Femur (tissue), 1 donor: Measurements from ENCODE around the gene MVP.
A peak's percentile ranks its signal among the peaks of the same experiment; 100 is the strongest.
"Not testable (repeated sequence)": the region's sequence is repeated elsewhere in the genome, so short reads cannot be mapped to it uniquely, and the experiment has no call there.

ENCODE experiments used
- DNase-seq: peaks from one replicate; pipeline ENCODE4 v3.0.0-alpha.2; 2017

Gene MVP

DNA sequence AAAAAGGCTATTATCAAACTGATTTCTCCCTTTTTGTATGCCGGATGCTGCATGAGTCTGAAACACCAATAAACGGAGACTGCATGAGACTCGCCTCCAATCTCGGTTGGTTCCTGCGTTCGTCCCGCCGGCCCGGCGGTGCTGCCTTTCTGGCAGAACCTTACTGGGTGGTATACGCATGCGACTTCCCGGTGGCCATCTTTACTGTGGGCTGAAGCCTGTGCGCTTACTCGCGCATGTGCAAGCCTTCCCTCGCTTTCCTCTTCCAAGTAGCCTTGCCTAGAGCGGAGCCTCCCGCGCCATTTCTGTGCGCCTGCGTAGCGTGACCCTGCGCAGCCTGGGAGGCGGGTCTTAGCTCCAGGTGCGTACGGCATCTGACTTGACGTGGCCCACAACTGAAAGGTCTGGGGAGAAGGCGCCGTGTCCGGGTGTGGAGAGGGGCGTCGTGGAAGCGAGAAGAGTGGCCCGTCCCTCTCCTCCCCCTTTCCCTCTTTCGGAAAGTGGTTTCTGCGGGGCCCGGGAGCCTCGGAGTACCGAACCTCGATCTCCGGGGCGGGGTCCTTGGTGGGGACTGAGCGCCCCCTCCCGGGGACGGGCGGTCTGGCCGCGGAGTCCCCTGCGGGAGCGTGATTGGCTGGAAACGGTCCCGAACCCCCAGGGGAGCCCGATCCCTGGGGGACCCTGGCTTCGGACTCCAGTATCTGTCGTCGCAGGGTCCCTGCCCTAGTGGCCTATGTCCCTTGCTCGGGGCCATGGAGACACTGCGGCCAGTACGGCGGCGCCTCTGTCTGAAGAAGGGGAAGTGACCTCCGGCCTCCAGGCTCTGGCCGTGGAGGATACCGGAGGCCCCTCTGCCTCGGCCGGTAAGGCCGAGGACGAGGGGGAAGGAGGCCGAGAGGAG, 4.2 kb upstream of the MVP start, which contains the start of gene PAGR1:
PAGR1 (plus strand) TSS at position 360 of the 901 bp plus-strand sequence; CDS start at position 734, 374 bp downstream.
- DNase-seq = peak; percentile 99

DNA sequence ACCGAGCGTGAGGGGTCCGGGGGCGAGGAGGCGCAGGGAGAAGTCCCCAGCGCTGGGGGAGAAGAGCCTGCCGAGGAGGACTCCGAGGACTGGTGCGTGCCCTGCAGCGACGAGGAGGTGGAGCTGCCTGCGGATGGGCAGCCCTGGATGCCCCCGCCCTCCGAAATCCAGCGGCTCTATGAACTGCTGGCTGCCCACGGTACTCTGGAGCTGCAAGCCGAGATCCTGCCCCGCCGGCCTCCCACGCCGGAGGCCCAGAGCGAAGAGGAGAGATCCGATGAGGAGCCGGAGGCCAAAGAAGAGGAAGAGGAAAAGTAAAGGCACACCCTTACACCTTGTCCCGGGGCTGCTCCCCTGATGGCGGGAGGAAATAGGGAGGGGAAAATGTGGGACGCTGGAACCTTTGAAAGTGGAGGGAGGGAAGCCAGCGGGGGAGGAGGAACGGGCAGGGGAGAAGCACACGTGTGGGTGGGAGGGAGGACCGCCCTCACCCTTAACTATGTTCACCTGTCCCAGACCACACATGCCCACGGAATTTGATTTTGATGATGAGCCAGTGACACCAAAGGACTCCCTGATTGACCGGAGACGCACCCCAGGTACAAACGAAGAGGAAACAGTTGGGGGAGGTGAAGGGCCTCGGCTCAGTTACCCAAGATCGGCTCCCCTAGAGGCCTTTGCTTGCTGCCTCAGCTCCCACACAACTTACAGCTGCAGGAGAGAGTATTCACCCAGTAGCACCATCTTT, 3.4 kb upstream of the MVP start:
- peak; percentile 71 for DNase-seq

DNA sequence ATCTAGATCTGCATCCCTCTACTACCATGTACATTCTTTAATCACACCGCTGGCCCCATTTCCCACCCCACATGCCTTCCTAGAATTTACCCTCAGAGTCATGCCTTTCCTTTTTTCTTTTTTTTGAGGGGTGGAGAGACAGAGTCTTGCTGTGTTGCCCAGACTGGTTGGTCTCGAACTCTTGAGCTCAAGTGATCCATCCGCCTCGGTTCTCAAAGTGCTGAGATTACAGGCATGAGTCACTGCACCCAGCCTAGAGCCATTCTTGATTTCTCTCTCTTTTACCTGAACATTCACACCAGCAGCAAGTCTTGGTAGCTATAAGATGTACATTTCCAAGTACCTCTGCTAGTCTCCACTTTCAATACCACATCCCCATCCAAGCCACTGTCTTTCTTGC, 2.2 kb upstream of the MVP start:
- DNase-seq = no peak

DNA sequence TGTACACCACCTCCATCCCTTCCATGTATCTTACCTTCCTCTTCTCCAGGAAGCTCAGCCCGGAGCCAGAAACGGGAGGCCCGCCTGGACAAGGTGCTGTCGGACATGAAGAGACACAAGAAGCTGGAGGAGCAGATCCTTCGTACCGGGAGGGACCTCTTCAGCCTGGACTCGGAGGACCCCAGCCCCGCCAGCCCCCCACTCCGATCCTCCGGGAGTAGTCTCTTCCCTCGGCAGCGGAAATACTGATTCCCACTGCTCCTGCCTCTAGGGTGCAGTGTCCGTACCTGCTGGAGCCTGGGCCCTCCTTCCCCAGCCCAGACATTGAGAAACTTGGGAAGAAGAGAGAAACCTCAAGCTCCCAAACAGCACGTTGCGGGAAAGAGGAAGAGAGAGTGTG, 756 bp upstream of the MVP start:
- no peak for DNase-seq

DNA sequence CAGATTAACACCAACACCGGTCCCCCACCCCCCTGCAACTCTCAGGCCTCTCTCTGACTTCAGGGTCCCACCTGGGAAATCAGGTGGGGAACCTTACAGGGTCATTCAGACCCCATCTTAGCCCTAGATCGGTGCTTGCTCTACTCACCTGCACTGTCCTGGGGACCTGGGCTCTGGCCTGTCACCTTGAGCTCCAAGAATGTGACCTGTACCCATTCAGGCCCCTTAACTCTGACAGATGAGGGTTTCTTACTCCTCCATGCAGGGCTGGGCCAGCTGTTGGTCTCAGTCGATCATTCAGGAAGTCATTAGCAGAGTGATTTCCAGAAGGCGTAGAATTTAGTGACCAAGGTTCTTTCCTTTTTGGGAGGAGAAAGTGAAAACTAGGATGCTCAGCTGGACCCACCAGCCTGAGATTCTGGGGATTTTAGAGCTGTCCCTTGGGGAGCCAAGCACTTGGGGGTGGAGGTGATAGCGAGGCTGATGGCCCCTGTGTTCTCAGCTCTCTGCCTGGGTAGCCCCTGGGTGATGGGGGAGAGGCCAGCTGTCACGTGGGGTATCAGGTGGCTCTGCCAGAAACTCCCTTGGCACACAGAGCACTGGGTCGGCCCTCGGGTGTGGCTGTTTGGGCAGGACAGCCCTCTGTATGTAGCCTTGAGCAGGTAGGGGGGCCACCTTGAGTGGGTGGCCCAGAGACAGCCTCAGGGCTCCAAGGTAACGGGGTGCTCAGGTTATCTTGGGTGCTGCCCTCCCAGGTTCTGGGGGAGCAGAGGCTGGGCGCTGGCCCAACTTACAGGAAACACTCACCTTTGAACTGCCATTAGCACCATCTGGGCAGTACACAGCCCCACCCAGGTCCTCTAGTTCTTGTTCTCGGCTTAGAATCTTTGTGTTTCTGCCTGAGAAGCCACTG, 724 bp downstream of the MVP start:
- DNase-seq = no peak

DNA sequence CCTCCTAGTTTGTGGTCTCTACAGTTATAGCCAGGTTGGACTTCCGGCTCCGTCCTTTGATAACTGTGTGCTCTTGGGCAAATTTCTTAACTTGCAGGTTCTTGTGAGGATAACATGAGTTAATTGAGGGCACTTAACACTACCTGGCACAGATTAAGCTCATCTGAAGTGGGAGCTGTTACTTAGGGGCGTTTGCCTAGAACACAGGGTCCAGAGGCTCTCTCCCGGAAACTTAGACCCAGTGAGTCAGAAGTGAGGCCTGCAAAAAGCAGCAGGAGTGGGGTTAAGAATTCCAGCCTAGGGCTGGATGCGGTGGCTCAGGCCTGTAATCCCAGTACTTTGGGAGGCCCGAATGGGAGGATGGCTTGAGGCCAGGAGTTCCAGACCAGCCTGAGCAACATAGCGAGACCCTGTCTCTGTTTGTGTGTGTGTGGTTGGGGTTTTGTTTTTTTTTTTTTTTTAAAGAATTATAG, 1.4 kb downstream of the MVP start:
- no peak for DNase-seq

DNA sequence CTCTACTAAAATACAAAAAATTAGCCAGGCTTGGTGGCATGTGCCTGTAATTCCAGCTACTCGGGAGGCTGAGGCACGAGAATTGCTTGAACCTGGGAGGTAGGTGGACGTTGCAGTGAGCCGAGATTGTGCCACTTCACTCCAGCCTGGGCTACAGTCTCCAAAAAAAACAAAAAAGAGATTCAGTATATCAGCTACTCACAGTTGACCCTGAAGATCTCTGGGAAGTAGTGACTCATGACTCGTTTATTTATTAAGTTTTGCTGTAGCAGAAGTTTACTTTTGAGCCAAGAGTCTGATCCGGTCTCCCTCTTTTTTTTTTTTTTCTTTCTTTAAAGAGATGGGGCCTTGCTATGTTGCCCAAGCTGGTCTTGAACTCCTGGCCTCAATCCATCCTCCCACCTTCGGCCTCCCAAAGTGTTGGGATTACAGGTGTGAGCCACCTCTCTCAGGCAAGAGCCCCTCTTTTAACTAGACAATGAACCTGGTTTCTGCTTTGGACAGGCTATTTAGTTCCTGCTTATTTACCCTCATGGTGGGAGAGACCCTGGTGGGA, 4.4 kb downstream of the MVP start:
- DNase-seq = no peak

DNA sequence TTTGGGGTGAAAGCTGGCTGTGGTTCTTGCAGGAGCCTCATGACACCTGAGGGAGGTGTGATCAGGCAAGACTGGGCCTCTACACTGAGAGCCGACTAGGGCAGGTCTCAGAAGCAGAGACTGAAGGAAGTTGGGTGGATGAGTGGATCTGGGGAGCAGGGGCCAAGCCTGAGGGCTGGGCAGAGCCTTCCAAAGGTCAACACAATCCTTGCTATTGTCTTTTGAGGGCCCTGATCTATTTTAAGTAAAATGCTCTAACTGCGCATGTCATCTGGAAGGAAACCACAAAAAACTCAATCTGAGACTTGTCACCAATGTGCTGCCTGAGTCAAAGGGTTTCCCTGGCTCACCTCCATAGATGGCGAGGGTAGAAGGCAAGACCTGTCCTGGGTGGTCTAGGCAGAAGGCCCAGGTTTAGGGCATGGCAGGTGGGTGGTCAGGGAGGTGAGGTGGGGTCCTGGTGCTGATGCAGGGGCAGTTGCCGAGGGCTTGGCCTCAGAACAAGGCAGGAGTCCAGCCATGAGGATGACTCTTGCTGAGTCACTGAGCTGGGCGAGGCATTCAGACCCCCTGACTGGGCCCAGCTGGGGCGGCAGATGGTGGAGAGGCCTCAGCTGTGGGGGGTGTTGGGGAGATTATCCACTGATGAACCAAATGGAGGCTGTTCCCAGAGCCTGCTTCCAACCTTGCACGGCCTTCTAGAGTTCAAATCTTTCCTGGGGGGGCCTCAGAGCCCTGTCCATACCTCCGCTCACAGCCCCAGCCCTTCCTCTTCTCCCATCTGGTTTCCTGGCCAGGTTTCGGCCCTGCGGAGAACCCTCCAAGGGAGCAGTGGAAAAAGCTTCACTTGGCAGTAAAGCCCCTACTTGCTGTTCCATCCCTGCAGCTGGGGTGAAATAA, 5.1 kb downstream of the MVP start:
- DNase-seq = peak; percentile 59

DNA sequence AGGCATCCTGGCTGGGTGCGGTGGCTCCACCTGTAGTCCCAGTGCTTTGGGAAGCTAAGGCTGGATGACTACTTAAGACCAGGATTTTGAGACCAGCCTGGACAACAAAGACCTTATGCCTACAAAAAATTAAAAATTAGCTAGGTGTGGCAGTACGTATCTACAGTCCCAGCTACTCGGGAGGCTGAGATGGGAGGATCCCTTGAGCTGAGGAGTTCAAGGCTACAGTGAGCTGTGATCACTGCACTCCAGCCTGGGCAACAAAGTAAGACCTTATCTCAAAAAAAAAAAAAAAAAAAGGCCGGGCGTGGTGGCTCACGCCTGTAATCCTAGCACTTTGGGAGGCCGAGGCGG, 6.1 kb downstream of the MVP start:
- no peak for DNase-seq

DNA sequence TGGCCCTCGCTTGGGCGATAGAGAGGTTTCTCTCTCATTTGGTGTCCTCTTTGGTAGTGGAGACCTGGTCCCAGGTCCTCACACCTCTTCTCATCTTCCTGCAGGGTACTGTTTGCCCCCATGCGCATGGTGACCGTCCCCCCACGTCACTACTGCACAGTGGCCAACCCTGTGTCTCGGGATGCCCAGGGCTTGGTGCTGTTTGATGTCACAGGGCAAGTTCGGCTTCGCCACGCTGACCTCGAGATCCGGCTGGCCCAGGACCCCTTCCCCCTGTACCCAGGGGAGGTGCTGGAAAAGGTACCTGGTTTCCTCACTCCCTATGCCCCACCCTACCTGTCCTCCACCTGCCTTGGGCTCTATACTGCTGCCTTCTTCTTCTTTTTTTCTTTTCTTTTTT, 10.5 kb downstream of the MVP start:
- DNase-seq = no peak

DNA sequence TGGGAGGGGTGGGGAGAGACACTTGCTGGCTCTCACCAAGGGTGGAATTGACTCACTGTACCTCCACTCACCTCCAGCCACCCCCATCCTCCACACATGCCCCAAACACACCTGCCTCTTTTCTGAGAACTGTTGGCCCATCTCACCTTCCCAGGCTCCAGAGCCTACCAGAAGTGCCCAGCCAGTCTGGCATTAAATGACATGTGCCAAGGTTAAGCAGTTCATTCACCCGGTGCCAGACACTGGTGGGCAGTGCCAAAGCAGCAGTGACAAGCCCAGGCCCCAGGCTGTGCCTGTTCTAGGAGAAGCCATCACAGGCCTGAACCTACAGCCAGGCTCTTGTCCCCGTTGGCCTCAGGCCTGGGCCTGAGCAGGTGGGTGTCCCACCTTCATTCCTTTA, 11.2 kb downstream of the MVP start:
- DNase-seq = no peak

DNA sequence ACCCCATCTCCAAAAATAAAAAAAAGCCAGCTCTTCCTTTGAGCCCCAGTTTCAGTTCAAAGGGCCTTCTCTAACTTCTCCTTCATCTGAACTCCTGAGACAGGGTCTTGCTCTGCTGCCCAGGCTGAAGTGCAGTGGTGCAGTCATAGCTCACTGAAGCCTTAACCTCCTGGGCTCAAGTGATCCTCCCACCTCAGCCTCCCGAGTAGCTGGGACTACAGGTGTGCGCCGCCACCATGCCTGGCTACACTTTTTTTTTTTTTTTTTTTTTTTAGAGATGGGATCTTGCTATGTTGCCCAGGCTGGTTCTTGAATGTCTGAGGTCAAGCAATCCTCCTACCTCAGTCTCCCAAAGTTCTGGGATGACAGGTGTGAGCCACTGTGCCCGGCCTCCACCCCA, 13.0 kb downstream of the MVP start:
- DNase-seq = not testable (repeated sequence)

DNA sequence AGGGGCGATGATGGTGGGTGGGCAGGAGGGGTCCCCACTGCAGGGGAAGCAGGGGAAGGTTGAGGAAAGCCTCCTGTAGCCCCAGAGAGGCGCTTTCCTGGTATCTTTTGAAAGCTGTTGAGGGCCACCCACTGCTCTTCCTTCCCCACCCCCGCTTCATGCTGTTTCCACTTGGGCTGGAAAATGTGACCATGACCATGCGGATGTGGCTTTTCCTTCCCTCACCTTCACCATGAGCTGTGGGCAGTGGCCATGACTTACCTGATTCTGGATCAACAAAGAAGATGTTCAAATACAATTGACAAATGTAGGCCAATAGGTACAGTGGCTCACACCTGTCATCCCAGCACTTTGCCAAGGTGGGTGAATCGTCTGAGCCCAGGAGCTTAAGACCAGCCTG, 13.8 kb downstream of the MVP start:
- DNase-seq = no peak

DNA sequence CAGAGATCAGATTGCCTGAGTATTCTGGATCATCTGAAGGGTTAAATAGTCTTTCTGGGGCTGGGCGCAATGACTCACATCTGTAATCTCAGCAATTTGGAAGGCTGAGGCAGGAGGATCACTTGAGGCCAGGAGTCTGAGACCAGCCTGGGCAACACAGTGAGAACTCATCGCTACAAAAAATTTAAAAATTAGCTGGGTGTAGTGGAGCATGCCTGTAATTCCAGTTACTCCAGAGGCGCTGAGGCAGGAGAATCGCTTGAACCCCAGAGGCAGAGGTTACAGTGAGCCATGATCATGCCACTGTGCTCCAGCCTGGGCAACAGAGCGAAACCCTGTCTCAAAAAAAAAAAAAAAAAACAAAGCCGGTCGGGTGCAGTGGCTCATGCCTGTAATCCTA, 15.7 kb downstream of the MVP start:
- no peak for DNase-seq

DNA sequence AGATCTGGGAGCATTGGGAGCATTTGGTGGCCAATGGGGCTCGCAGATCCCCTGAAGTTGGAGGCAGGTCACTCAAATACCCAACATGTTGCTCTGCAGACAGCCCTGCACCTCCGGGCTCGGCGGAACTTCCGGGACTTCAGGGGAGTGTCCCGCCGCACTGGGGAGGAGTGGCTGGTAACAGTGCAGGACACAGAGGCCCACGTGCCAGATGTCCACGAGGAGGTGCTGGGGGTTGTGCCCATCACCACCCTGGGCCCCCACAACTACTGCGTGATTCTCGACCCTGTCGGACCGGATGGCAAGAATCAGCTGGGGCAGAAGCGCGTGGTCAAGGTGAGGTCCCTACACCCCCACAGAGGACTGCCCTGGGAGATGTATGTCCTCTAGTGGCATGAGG, 16.4 kb downstream of the MVP start:
- no peak for DNase-seq

DNA sequence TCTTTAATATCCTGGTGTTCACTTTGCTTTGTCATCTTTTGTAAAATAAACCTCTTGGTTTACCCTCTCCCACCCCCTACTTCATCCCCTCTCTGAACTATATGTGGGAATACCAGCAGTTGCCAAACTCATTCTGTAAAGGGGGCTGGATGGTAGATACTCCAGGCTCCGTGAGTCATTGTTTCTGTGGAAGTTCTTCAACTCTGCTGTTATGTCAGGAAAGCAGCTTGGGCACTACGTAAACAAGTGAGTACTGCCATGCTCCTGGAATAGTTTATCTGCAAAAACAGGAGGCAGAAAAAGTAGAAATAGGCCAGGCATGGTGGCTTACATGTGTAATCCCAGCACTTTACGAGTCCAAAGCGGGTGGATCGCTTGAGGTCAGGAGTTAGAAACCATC, 17.6 kb downstream of the MVP start:
- DNase-seq = no peak

DNA sequence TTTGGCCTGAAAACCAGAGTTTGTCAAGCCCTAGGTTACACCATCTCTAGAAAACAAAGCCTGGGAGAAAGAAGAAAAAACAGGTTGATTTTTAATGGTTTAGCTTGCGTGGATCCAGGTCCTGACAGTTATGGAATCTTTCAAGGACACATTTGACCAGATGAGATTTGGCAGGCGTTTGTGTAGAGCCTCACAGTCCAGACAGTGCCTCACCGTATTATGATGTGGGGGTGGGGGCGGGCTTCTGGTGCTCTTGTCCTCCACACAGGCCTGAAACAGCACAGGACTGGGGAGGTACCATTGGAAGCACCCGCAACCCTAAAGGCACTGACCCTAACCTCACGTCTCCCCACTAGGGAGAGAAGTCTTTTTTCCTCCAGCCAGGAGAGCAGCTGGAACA, 19.6 kb downstream of the MVP start:
- no peak for DNase-seq

DNA sequence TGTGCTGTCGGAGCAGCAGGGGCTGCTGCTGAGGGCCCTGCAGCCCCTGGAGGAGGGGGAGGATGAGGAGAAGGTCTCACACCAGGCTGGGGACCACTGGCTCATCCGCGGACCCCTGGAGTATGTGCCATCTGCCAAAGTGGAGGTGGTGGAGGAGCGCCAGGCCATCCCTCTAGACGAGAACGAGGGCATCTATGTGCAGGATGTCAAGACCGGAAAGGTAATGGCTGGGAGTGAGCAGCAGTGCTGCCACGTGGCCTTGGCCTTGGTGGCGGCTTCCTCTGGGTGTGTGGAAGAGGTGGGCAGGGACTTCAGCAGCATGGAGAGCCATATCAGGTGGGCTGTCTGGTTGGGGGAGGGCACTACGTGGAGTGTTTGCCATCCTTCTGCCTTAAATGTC, 20.0 kb downstream of the MVP start:
- no peak for DNase-seq

DNA sequence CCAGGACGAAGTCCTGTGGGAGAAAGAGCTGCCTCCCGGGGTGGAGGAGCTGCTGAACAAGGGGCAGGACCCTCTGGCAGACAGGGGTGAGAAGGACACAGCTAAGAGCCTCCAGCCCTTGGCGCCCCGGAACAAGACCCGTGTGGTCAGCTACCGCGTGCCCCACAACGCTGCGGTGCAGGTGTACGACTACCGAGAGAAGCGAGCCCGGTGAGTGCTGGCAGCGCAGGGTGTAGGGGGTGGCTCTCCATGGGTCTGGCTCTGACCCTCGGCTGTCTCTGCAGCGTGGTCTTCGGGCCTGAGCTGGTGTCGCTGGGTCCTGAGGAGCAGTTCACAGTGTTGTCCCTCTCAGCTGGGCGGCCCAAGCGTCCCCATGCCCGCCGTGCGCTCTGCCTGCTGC, 21.4 kb downstream of the MVP start:
- DNase-seq = no peak

DNA sequence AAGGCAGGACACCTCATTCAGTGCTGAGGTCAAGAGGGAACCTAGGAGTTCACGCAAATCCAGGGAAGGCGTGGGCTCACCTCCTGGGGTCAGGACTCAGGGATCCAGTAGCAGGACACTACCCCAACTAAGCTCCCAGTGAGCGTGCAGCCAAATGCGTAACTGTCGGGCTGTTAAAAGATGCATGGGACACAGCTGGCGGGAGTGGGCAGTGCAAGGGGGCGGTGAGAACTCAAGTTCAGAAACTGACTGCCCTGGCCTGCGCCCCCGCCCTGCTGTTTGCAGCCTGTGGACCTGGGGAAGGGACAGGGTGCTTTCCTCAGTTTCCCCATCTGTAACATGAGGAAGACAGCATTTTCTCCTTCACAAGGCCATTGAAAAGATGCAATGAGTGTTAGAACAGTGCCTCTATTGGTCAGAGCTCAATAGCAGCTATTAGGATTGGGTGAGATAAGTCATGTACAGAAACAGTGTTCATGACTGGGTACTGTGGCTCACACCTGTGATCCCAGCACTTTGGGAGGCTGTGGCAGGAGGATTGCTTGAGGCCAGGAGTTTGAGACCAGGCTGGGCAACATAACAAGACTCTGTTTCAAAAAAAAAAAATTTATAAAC, 22.6 kb downstream of the MVP start:
- DNase-seq = no peak

DNA sequence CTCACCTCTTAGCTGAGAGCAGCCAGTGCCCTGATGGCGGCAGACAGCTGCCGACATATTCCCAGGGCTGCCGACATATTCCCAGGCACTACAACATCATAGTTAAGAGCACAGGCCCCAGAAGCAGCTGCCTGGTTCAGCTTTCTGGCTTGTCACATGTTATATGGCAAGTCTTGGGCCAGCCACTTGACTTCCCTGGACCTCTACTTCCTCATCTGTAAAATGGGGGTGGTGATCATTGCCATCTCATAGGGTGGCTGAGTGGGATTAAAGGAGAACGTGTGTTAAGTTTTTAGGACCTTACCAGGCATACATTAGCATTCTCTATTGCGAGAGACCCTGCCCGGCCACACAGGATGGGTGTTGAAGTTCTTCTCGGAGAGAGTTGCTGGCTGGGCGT, 23.7 kb downstream of the MVP start:
- DNase-seq = no peak
